Testis (tissue), 3 donors: ENCODE results near the gene CXCR6. TPM values are rescaled to one million over a fixed set of nuclear protein-coding genes. Genes with fewer than 3 reads are reported as not detected.

ENCODE experiments used
- DNase-seq: peaks from one replicate; pipeline ENCODE4 v3.0.0-alpha.2; 2019
- H3K27ac ChIP-seq, 2 donors: fragments of 200-600 bp; sonication (generic); one replicate each; pipeline ENCODE4 v1.5.1; 2019
- H3K27me3 ChIP-seq: fragments of 200-600 bp; sonication (generic); one replicate; pipeline ENCODE4 v1.5.1; 2019
- H3K36me3 ChIP-seq: fragments of 200-600 bp; sonication (generic); one replicate; pipeline ENCODE4 v1.5.1; 2017; ENCODE audit warnings: low read depth; ENCODE audit errors: missing control alignments
- H3K4me1 ChIP-seq: fragments of 200-600 bp; sonication (generic); one replicate; pipeline ENCODE4 v1.5.1; 2019
- H3K4me3 ChIP-seq, 2 donors: fragments of 200-600 bp; sonication (generic); one replicate each; pipeline ENCODE4 v1.5.1; 2017 to 2019
- H3K9me3 ChIP-seq: fragments of 200-600 bp; sonication (generic); one replicate; pipeline ENCODE4 v1.5.1; 2017
- CTCF ChIP-seq, 3 experiments: fragments of 450-650 bp in 2 of 3; fragments of 200-600 bp in 1 of 3; sonication (generic) in 1 of 3; IDR thresholded peaks; one replicate each; pipeline ENCODE4 v1.5.1; 2016 to 2019; ENCODE audit warnings: antibody characterized with exemption in 3 of 3, mild to moderate bottlenecking in 2 of 3, moderate library complexity in 1 of 3
- POLR2A ChIP-seq: fragments of 450-650 bp; IDR thresholded peaks from one replicate; pipeline ENCODE4 v1.6.1; 2017; ENCODE audit warnings: antibody characterized with exemption, mild to moderate bottlenecking, moderate library complexity
- WGBS, 2 donors: methylation state at CpG; one replicate each; pipeline ENCODE4 v1.1.5; 2018; 5-methylcytosine and 5-hydroxymethylcytosine counted together
- intact Hi-C: fragments of 100-400 bp; cut with DNase I; formaldehyde crosslinking; loops from one replicate; pipeline ENCODE4 v1.15.1; 2023; ENCODE audit warnings: low total_unique reads
- polyA plus RNA-seq: library from polyadenylated mRNA; stranded (reverse); fragments of 350-450 nt; fragmentation: Illumina TruSeq; extraction: RNeasy Lipid Tissue Mini Kit (QIAGEN cat#74804); gene quantifications from one replicate; pipeline ENCODE4 v1.2.3, GENCODE V29; 2014; ENCODE audit warnings: low read depth, low replicate concordance; ENCODE audit not compliant: insufficient read depth
- total RNA-seq, 2 donors: library from RNA; depleted of rRNA; stranded (reverse); fragments of >200 nt; gene quantifications; one replicate each; pipeline ENCODE4 v1.2.3, GENCODE V29; 2016

The CXCR6 gene
- total and polyA plus RNA-seq, 3 donors from 2014 or later = 0.16 to 2.1 (median 0.62) TPM

GRCh38 chr3:45914362-45915058, 28.8 kb upstream of the CXCR6 start:
- 78 to 92% methylated on average over 7 of the region's 7 CpGs for WGBS, 2 donors
- H3K36me3 ChIP-seq = no peaks in the 10 kb centered on the region
- intact Hi-C loops = no loop called here
- no peak for TF ChIP-seq CTCF (IDR thresholded peaks at IDR 0.05)
- TF ChIP-seq POLR2A = no peak
- no peaks in the 10 kb centered on the region for H3K4me1 ChIP-seq
- H3K9me3 ChIP-seq = no peaks in the 10 kb centered on the region
- DNase-seq = no peak
- no peak overlapping the region for H3K27ac ChIP-seq
- no peaks in the 10 kb centered on the region for H3K27me3 ChIP-seq
- no peak overlapping the region for H3K4me3 ChIP-seq

- 88 to 91% methylated on average over 7 to 9 of the region's 9 CpGs for WGBS, 2 donors
- no peak for TF ChIP-seq POLR2A
- no peak for TF ChIP-seq CTCF (IDR thresholded peaks at IDR 0.05)
- Histone ChIP-seq H3K27ac (no peak overlapping the region), H3K4me1 (no peaks in the 10 kb centered on the region), H3K4me3 (no peak overlapping the region), H3K9me3 (no peaks in the 10 kb centered on the region), H3K36me3 (no peaks in the 10 kb centered on the region), H3K27me3 (no peaks in the 10 kb centered on the region)
- no peak for DNase-seq
- intact Hi-C loops = no loop called here
Measured at GRCh38 chr3:45915059-45915439, 28.2 kb upstream of the CXCR6 start.

DNA sequence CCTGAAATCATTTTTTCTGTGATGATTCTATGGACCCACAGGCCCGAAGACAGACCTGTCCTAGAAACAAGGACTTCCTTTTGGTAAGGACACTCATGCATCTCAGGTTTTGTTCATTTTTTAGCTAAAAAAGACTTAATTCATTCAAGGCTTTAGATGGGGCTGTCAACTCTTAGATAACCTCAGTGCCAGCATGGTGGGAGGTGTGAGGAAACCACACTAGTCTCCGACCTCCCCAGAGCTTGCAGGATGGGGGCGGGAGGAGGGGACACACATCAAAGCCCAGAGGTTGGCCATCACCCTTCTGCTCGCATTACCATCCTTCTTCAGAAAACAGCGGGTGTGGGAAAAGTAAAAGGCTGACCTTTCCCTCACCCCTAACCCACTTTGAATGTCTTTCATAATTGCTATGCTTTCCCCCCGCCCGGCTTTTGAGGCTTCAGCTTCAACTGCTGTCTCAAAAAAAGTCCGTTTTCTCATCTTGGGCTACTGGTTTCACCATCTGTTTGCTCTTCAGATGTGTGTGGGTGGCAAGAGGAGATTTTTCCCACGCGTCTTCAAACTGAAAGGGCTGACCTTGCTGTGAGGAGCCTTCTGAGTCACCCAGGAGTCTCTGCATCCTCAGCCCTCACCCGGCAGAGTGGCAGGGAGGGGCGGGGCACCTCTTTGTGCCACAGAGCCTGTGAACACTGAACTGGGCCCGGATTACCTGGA, 27.6 kb upstream of the CXCR6 start:
- Histone ChIP-seq H3K4me1 (no peaks in the 10 kb centered on the region), H3K27me3 (no peaks in the 10 kb centered on the region), H3K27ac (no peak overlapping the region), H3K9me3 (no peaks in the 10 kb centered on the region), H3K36me3 (no peaks in the 10 kb centered on the region), H3K4me3 (no peak overlapping the region)
- WGBS, 2 donors = 57 to 59% methylated on average over 13 of the region's 13 CpGs
- TF ChIP-seq POLR2A (no peak), CTCF (IDR thresholded peaks at IDR 0.05) (no peak)
- DNase-seq = peak; percentile 22
- intact Hi-C loops = no loop called here

DNA sequence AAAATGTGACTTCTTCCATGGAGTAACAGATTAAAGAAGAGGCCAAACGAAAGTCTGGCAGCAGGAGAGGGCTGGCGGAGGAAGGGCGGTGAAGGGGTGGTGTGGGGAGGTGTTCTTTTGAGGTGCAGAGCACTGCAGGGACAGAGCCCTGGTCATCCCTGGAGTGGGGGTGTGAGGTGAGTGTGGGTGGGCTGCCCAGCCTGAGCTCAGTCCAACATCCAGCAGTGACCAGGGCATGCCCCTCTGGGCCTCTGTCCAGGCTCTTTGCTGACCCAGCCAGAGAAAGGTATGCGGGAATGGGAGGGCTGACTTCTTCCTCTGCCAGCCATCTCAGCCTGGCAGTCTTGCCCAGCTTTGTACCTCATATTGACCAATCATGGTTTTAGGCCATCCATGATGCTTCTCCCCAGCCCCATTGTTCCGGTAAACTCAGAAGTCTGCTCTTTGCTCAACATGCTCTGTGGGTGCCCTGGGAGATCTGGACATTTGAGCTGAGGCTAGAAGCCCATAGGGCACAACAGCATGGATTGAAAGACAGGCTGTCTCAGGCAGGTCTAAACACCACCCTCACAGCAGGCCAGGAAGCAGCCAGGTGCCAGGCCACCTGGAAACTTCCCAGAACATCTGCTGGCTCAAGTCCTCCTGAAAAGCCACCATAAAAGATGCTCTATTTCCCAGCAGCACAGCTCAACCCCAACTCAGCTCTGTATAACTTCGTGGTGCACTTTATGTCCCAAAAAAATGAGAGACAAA, 25.9 kb upstream of the CXCR6 start:
- Histone ChIP-seq H3K4me1 (no peaks in the 10 kb centered on the region), H3K27ac (no peak overlapping the region), H3K9me3 (no peaks in the 10 kb centered on the region), H3K4me3 (no peak overlapping the region), H3K27me3 (no peaks in the 10 kb centered on the region), H3K36me3 (no peaks in the 10 kb centered on the region)
- no peak for DNase-seq
- WGBS, 2 donors = 67 to 71% methylated on average over 6 of the region's 6 CpGs
- intact Hi-C loops = no loop called here
- TF ChIP-seq POLR2A (no peak), CTCF (IDR thresholded peaks at IDR 0.05) (no peak)
